BJ (cell line): Measurements from ENCODE around the gene NTNG1. TPM values are rescaled to one million over a fixed set of nuclear protein-coding genes. Genes with fewer than 3 reads are reported as not detected.

Experiments
- CTCF ChIA-PET: fragments of 350-600 bp; formaldehyde crosslinking; extraction: SDS; loops from one replicate; lab custom pipeline; 2021; ENCODE audit warnings: antibody characterized with exemption, inconsistent platforms; lab: Yijun Ruan, JAX
- POLR2A ChIA-PET: fragments of 300-600 bp; sonication (Branson Sonifier 250); formaldehyde crosslinking; extraction: SDS; loops from one replicate; lab custom pipeline; 2021; ENCODE audit warnings: antibody characterized with exemption; lab: Charles Lee
- DNase-seq: peaks from one replicate; pipeline ENCODE4 v3.0.0-alpha.2; 2011; ENCODE audit warnings: low read depth
- H3K27me3 ChIP-seq: 2 replicates; pipeline ENCODE4 v1.6.0; 2011; ENCODE audit warnings: low read length; ENCODE audit not compliant: control insufficient read depth, insufficient read depth
- H3K36me3 ChIP-seq: 2 replicates; pipeline ENCODE4 v1.5.1; 2011; ENCODE audit warnings: low read length; ENCODE audit not compliant: control insufficient read depth, insufficient read depth
- H3K4me3 ChIP-seq: 2 replicates; pipeline ENCODE4 v1.5.1; 2011; ENCODE audit warnings: low read depth, mild to moderate bottlenecking, control low read depth, low read length
- polyA plus RNA-seq: library from polyadenylated mRNA; depleted of rRNA; stranded (reverse); fragments of >200 nt; gene quantifications from 2 replicates; pipeline ENCODE4 v1.2.3, GENCODE V29; 2011; rRNA removed
- small RNA-seq: library from RNA; depleted of rRNA; stranded (forward); fragments of <200 nt; gene quantifications from one replicate; pipeline ENCODE3, GENCODE V24; 2012; ENCODE audit warnings: low replicate concordance, low read depth; ENCODE audit not compliant: insufficient read length
- TF ChIP-seq, protein P1 (sequence below): IDR thresholded peaks from 2 replicates; pipeline ENCODE4 v1.5.1; 2011; ENCODE audit warnings: low read depth, mild to moderate bottlenecking, control low read depth, inconsistent platforms, low read length, moderate library complexity; ENCODE audit not compliant: insufficient read depth

Gene NTNG1
- polyA plus RNA-seq, 1 experiment: 3.3 TPM

DNA sequence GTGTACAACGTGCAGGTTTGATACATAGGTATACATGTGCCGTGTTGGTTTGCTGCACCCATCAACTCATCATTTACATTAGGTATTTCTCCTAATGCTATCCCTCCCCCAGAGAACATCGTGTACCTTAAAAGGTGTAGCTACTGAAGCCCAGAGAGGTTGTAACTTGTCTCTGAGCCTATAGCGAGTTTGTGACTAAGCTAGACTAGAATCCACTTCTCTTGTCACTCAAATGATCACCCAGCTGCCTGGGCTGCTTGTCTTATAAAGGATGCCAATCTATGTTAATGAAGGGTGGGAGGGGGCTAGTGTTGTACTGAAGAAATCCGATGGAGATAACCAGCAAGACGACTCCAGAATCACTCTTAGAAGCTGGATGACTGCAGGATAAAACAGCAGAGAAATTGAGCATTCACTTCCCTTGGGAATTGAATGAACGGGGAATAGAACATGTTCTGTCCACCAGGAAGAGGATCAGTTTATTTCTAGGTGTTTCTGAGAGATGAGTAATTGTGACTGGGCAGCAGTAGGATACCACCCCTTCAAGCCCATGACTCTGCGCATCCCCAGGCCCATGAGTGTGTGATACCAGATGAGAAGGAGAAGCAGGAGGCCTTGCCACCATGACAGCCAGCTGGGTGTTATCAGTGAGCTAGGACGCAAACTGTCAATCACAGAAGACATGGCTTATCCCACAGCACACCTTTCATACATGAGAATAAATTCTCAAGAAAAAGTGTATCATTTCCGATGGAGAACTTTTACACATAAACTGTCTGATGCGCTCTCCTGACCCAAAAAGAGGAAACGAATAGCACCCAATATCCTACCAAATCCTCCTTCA is 390.4 kb downstream of the NTNG1 start:
- POLR2A ChIA-PET: no interaction called here
- Histone ChIP-seq H3K27me3 (no peaks in the 10 kb centered on the region), H3K36me3 (no peaks in the 10 kb centered on the region), H3K4me3 (no peak overlapping the region)
- no peak for DNase-seq
- TF ChIP-seq, protein P1, sequence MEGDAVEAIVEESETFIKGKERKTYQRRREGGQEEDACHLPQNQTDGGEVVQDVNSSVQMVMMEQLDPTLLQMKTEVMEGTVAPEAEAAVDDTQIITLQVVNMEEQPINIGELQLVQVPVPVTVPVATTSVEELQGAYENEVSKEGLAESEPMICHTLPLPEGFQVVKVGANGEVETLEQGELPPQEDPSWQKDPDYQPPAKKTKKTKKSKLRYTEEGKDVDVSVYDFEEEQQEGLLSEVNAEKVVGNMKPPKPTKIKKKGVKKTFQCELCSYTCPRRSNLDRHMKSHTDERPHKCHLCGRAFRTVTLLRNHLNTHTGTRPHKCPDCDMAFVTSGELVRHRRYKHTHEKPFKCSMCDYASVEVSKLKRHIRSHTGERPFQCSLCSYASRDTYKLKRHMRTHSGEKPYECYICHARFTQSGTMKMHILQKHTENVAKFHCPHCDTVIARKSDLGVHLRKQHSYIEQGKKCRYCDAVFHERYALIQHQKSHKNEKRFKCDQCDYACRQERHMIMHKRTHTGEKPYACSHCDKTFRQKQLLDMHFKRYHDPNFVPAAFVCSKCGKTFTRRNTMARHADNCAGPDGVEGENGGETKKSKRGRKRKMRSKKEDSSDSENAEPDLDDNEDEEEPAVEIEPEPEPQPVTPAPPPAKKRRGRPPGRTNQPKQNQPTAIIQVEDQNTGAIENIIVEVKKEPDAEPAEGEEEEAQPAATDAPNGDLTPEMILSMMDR: no peak
- CTCF ChIA-PET: interaction anchor here (1.7 to 6.3 kb wide), 3 partner anchors 7 to 256 kb away, joined by 5 to 57 read pairs (median 16); no protein-coding TSS in a partner anchor

DNA sequence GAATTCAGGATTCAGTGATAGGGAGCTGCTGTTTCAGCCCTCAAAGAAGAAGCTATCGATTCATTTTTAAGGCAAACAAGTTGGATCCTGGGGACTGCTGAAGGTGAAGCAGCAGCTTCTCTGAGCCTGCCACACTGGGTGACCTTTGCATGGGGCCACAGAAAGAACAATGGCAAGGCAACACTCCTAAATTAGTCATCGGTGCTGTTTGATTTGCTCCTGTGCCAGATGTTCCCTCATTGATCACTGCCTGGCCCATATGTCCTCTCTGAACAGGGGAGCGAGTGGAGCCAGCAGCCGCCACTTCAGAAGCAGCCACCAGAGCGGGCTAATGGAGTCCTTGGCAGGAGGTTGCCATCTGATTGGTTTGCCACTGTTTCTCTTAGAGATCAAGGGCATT is 391.5 kb downstream of the NTNG1 start:
- ChIA-PET POLR2A (no interaction called here), CTCF (interaction anchor here (6.3 kb wide), 1 partner anchor 257 kb away, joined by 57 read pairs; no protein-coding TSS in a partner anchor)
- H3K27me3 ChIP-seq: no peaks in the 10 kb centered on the region
- TF ChIP-seq, protein P1: no peak
- no peak overlapping the region for H3K4me3 ChIP-seq
- DNase-seq: no peak
- H3K36me3 ChIP-seq: no peaks in the 10 kb centered on the region

Small RNA genes lying within 50 kb of the gene (small RNA-seq; reads per million reads assigned to genes)
- not detected for gene AC114491.1

Other genes starting within 250 kb of the NTNG1 start
- gene PRMT6, start 84.4 kb upstream of the NTNG1 start, polyA plus RNA-seq: 10.5 and 11.1 TPM in 2 replicates